Endodermal cell (in vitro differentiated cells): ENCODE results near the gene KCNQ1. TPM values are rescaled to one million over a fixed set of nuclear protein-coding genes. Genes with fewer than 3 reads are reported as not detected.
A peak's percentile ranks its signal among the peaks of the same experiment; 100 is the strongest.

Experiments used
- DNase-seq: peaks from one replicate; pipeline ENCODE4 v3.0.0-alpha.2; 2017
- H3K27ac ChIP-seq: 2 replicates; pipeline ENCODE4 v1.5.1; 2013; ENCODE audit warnings: mild to moderate bottlenecking, low read depth, low read length, moderate library complexity
- H3K27me3 ChIP-seq: 2 replicates; pipeline ENCODE4 v1.6.1; 2013; ENCODE audit warnings: mild to moderate bottlenecking, low read length, moderate library complexity; ENCODE audit not compliant: insufficient read depth, control insufficient read depth, poor library complexity, severe bottlenecking
- H3K36me3 ChIP-seq: 2 replicates; pipeline ENCODE4 v1.7.0; 2013; ENCODE audit warnings: mild to moderate bottlenecking, low read length, moderate library complexity; ENCODE audit not compliant: control insufficient read depth, insufficient read depth
- H3K4me1 ChIP-seq: one replicate; pipeline ENCODE4 v1.7.0; 2013; ENCODE audit warnings: low read length; ENCODE audit not compliant: control insufficient read depth, insufficient read depth
- H3K4me3 ChIP-seq: 2 replicates; pipeline ENCODE4 v1.5.1; 2013; ENCODE audit warnings: mild to moderate bottlenecking, low read length, moderate library complexity
- H3K9ac ChIP-seq: 2 replicates; pipeline ENCODE4 v1.6.1; 2013; ENCODE audit warnings: mild to moderate bottlenecking, low read length, moderate library complexity; ENCODE audit not compliant: poor library complexity, severe bottlenecking; ENCODE audit errors: extremely low read depth
- H3K9me3 ChIP-seq: 2 replicates; pipeline ENCODE4 v1.6.1; 2013; ENCODE audit warnings: mild to moderate bottlenecking, low read length, moderate library complexity; ENCODE audit not compliant: control insufficient read depth
- H3K27ac Mint-ChIP-seq: 2 replicates; pipeline ENCODE4 v1.8.0; 2020; ENCODE audit warnings: mixed read lengths
- H3K27me3 Mint-ChIP-seq: 2 replicates; pipeline ENCODE4 v1.8.0; 2021; ENCODE audit warnings: mild to moderate bottlenecking, mixed read lengths; ENCODE audit not compliant: insufficient read depth
- H3K36me3 Mint-ChIP-seq: 2 replicates; pipeline ENCODE4 v1.8.0; 2020; ENCODE audit warnings: low read depth, mixed read lengths
- H3K4me1 Mint-ChIP-seq: 2 replicates; pipeline ENCODE4 v1.8.0; 2020; ENCODE audit warnings: mixed read lengths
- H3K4me3 Mint-ChIP-seq: 2 replicates; pipeline ENCODE4 v1.8.0; 2020; ENCODE audit warnings: mild to moderate bottlenecking, moderate library complexity, mixed read lengths
- H3K9me3 Mint-ChIP-seq: 2 replicates; pipeline ENCODE4 v1.8.0; 2020; ENCODE audit warnings: mild to moderate bottlenecking, mixed read lengths
- WGBS, 2 experiments: methylation state at CpG; one replicate each; pipeline versions ENCODE4 v1.1.5 to v1.1.7; 2013; ENCODE audit warnings: missing lambda C conversion rate in 2 of 2, mixed read lengths in 1 of 2; ENCODE audit not compliant: insufficient coverage in 1 of 2, insufficient read length in 1 of 2; 5-methylcytosine and 5-hydroxymethylcytosine counted together
- total RNA-seq, 2 donors: library from RNA; stranded (reverse); fragmentation: NEBNext Ultra II Directional in 1 of 2; extraction: Animal tissue kit (Norgen Biotek cat#: 25700) in 1 of 2; gene quantifications; 2 replicates in 1 of 2; 3 replicates in 1 of 2; pipeline ENCODE4 v1.2.1, GENCODE V29; 2021
- TF ChIP-seq, protein P1 (sequence below): fragments of 200-600 bp; sonication (generic); conservative IDR thresholded peaks from 2 replicates; pipeline ENCODE4 v1.5.0; 2021; ENCODE audit warnings: antibody characterized with exemption, mild to moderate bottlenecking

The KCNQ1 gene
- total RNA-seq, 2 donors from 2014 or later = 1.8 to 3.5 TPM

DNA sequence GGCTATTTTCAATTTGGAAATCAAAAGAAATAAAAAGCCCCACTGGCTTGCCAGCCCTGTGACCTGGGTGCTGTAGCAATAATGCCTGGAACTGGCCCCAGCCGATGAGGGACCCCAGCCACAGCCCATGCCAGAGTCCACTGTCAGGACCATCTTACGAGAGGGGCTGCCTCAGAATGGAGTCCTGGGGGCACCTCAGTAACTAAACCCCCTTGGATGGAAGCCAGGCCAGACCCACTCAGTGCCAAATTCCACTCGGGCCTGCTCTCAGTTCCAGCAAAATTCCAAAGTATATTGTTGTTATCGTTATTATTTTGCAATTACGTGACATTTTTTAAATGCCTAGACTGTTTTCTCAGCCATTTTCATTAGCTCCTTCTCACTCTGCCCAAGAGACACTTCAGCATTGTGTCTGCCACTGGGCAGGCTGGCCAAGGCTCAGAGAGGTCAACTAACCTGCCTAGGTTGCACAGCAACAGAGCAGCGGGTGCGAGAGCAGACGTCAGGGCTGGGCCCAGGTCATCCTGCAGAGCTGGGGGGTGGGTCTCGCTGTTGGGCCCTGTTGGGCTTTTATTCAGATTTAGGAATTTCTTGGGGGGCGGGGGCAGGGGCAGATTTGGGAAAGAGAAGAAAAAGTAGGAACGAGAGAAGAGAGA is 421.2 kb downstream of the KCNQ1 start:
- TF ChIP-seq, protein P1, sequence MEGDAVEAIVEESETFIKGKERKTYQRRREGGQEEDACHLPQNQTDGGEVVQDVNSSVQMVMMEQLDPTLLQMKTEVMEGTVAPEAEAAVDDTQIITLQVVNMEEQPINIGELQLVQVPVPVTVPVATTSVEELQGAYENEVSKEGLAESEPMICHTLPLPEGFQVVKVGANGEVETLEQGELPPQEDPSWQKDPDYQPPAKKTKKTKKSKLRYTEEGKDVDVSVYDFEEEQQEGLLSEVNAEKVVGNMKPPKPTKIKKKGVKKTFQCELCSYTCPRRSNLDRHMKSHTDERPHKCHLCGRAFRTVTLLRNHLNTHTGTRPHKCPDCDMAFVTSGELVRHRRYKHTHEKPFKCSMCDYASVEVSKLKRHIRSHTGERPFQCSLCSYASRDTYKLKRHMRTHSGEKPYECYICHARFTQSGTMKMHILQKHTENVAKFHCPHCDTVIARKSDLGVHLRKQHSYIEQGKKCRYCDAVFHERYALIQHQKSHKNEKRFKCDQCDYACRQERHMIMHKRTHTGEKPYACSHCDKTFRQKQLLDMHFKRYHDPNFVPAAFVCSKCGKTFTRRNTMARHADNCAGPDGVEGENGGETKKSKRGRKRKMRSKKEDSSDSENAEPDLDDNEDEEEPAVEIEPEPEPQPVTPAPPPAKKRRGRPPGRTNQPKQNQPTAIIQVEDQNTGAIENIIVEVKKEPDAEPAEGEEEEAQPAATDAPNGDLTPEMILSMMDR = no peak
- no peak for DNase-seq
- H3K27ac Mint-ChIP-seq = no peak overlapping the region
- peaks cover 10% of the 10 kb centered on the region for H3K9me3 Mint-ChIP-seq
- no peaks in the 10 kb centered on the region for H3K4me1 Mint-ChIP-seq
- H3K9me3 ChIP-seq = peaks cover 6% of the 10 kb centered on the region
- 92 to 99% methylated on average over 7 to 11 of the region's 11 CpGs for WGBS, 2 experiments
- no peaks in the 10 kb centered on the region for H3K36me3 ChIP-seq
- H3K36me3 Mint-ChIP-seq = no peaks in the 10 kb centered on the region
- no peak overlapping the region for H3K4me3 Mint-ChIP-seq
- peaks cover 81% of the 10 kb centered on the region for H3K27me3 Mint-ChIP-seq
- H3K4me3 ChIP-seq = no peak overlapping the region
- H3K9ac ChIP-seq = no peak overlapping the region
- H3K27me3 ChIP-seq = peaks cover 96% of the 10 kb centered on the region
- H3K4me1 ChIP-seq = no peaks in the 10 kb centered on the region
- no peak overlapping the region for H3K27ac ChIP-seq

DNA sequence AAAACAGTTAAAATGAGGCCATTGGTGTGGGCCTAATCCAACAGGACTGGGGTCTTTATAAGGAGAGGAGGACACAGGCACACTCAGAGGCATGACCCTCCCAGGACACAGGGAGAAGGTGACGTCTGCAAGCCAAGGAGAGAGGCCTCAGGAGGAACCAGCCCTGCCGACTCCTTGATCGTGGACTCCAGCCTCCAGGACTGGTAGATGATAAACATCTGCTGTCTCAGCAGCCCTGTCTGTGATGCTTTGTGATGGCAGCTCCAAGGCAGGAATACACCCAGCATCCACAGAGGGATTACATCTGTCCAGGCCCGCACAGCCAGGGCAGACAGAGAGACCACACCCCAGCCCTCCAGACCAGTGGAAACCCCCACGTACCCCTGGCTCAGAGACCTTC is 422.3 kb downstream of the KCNQ1 start:
- Histone ChIP-seq H3K9ac (no peak overlapping the region), H3K27me3 (peaks cover 96% of the 10 kb centered on the region), H3K4me1 (no peaks in the 10 kb centered on the region), H3K9me3 (peaks cover 6% of the 10 kb centered on the region), H3K36me3 (no peaks in the 10 kb centered on the region), H3K4me3 (no peak overlapping the region), H3K27ac (peak overlapping the region; percentile 95)
- Mint-ChIP-seq H3K27me3 (peaks cover 82% of the 10 kb centered on the region), H3K36me3 (no peaks in the 10 kb centered on the region), H3K4me3 (no peak overlapping the region), H3K27ac (no peak overlapping the region), H3K4me1 (no peaks in the 10 kb centered on the region), H3K9me3 (peaks cover 10% of the 10 kb centered on the region)
- 92 to 95% methylated on average over 5 of the region's 5 CpGs for WGBS, 2 experiments
- TF ChIP-seq, protein P1 = no peak
- DNase-seq = no peak

DNA sequence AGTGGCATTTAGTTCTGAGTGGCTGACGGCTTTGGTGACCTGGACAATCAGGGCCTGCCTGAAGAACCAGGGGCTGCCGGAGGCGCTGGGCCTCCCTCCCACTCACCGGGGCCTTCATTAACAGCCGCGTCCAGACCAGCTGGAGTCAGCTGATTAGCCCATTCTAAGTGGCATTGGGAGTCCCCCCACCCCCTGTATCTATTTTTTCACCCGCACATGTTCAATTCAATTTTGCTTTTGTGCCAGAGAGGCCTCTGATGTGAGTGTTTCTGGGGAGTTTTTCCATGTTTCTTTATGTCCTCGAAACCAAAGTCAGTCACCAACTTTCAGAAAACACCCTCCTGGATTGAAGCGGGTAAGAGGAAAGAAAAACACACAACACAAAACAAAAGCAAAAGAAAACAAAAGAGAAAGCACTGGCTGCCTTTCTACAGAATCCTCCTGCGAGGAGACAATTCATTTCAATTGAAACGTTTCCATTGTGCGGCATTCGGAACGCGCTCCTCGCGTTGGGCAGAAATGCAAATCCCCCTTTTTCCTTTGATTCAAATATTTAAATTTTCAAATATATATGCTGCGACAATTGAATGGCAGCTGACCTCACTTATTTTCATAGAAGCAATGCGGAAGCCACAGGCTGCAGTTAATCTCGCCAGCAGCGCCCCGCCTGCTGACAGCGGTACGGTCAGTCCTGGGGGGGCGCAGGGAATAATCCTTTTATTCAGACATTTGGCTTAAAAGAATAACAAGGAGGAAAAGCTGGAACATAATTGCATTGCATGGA is 423.1 kb downstream of the KCNQ1 start:
- Histone ChIP-seq H3K27ac (peak overlapping the region; percentile 95), H3K4me1 (no peaks in the 10 kb centered on the region), H3K36me3 (no peaks in the 10 kb centered on the region), H3K9me3 (peaks cover 6% of the 10 kb centered on the region), H3K27me3 (peaks cover 90% of the 10 kb centered on the region), H3K4me3 (no peak overlapping the region), H3K9ac (no peak overlapping the region)
- Mint-ChIP-seq H3K4me3 (no peak overlapping the region), H3K27me3 (peaks cover 81% of the 10 kb centered on the region), H3K27ac (no peak overlapping the region), H3K4me1 (no peaks in the 10 kb centered on the region), H3K9me3 (peaks cover 10% of the 10 kb centered on the region), H3K36me3 (no peaks in the 10 kb centered on the region)
- TF ChIP-seq, protein P1 = no peak
- DNase-seq = no peak
- WGBS, 2 experiments = 16 to 33% methylated on average over 13 to 25 of the region's 25 CpGs
